HG03060 (cell line): ENCODE results near the gene PAH.

Experiments used
- ATAC-seq: cut with Tn5 transposase; IDR thresholded peaks from one replicate; pipeline ENCODE4 v1.9.1; 2021; ENCODE audit warnings: low read depth, moderate number of reproducible peaks; ENCODE audit not compliant: unreplicated experiment

Gene PAH

DNA sequence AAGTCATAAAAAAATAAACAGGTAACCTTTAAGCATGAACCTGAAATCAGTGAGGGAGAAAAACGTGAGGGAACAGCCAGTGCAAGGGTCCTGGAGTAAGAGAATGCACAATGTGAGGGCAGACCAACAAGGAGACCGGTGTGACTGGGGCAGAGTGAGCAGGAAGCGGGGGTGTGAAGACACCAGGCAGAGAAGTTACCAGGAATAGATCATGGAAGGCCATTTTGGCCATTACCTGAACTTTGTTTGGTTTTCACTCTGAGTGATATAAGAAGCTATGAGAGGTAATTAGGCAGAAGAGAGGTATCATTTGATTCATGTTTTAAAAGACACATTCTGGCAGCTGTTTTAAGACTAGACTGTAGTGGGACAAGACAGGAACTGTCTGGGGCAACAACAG, 15.0 kb downstream of the PAH start:
- ATAC-seq = no peak

DNA sequence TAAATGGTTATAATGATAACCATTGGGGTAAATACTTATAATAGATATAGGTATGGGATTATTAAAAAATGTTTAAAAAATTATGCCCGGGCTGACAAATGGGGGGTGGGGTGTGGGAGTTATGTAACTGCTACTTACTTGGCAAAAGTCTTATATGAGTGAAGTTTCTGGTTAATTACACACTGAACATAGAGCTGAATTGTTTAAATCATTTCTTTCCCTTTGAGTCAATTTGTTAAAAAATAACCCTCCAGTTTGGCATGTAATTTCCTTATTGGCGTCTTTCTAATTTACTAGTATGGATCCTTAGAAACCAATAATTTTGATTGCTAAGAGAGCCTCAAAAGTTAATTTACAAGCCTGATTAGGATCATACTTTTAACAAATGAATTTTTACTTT, 16.7 kb downstream of the PAH start:
- ATAC-seq = no peak

DNA sequence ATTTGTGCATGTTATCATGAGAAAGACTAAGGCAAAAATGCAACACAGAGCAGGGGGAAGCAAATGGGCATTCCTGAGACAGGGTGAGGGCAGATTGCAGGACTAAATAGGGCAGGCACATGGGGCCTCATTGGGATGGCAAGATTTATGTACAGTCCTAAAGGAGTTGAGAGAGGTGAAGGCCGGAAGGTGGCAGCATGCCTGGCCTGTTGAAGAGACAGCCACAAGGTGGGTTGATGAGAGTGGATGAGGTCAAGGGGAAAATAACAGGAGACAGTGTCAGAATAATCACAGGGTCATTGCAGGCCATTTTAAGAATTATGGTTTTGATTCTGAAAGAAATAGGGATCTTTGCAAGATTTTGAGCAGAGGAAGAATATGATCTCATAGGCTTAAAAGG, 21.0 kb downstream of the PAH start:
- no peak for ATAC-seq

DNA sequence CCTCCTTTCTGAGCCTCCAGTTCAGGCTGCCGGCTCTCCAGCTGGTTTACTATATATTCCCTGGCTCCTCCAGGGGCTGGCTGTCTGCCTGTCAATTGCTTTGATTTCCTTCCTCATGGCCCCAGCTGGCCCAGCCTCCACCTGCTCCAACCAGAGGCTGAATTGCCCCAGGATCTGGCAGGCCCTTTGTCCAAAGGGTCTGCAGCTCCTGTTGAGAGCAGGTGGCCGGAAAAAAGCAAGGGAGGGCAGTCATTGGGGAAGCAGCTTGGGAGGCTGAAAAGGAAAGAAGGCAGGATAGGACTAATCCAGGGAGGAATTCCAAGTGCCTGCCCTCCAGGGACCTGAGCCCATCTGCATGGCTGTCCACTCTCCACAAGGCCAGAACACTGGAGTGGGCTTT, 25.3 kb downstream of the PAH start:
- no peak for ATAC-seq

DNA sequence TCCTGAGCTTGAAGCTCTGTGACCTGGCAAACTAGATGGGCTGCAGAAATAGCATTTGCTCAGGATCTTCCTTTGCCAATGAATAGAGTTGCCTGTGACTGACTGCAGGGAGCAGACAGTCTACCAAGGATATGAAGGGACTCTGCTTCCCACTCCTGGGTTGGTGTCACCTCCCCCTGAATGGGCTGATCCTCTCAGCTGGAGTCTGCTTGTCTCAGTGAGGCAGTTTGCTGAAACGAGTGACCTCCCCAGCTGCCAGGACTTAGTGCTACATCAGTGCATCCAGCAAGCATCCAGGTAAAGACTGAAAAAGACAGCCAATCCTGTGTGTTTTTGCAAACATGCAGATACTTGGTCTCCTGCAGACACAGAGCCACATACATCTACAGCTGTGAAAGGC, 28.5 kb downstream of the PAH start:
- ATAC-seq = no peak

DNA sequence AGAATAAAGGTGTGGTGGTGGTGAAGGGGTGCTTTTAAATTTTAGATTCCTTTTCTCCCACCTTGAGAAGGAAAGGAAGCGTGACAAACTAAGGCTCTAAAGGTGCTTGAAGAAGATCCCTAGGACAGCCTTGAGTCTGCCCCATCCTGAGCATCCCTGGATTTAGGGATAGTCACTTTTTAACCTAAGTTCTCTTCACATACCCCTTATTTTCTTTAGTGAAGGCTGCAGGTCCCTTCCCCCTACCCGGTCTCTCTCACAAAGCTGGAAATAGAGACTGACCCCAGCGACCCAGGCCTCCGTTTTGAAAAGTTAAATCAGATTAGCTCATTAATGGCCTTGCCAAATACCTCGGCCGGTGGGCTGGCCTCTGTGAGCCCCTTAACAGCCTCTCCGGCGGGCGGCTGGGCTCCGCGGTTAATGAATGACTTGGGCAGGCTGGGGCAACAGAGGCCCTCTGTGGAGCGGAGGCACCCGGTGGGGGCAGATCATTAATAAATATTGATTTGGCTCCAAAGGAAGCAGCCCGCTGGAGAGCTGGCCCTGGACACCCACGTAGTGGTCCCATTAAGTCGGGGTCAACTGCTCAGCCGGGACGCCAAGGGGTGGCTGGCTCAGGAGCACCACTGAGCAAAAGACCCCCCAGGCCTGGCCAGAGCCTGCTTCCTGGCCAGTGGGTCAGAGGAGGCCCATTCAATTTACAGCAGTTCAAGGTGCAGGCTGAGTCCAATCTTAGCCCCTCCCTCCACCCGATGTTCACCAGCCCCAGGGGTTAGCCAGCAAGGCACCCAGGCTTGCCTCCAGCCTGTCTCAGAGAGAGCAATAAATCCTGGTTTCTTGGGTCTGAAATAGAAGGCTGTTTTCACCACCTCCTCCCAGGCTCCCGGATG, 31.8 kb downstream of the PAH start:
- no peak for ATAC-seq

DNA sequence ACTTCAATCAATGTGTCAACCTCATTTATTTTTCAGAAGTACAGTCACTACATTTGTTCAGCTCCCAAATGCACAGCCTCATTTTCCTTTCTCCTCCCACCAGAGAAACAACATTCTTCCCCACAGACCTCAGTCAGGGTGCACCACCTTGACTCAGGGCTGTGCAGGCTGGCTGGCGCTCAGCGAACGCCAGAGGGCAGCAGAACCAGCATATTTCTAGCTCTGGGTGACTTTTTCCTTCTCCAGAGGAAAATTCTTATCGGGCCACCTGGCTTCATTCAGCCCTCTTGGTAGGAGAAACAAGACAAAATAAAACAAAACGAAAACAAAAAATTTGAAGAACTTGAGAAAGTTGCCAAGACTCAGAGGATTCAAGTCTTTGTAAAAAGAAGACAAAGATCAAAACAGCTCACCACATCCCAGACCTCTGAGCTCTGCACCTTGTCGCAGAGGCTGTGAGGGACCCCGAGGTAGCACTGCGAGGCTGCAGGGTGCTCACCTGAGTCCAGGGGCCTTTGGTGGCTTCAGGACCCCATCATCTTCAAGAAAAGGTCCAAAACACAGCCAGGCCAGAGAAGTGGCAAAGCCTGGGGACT, 33.7 kb downstream of the PAH start:
- no peak for ATAC-seq

DNA sequence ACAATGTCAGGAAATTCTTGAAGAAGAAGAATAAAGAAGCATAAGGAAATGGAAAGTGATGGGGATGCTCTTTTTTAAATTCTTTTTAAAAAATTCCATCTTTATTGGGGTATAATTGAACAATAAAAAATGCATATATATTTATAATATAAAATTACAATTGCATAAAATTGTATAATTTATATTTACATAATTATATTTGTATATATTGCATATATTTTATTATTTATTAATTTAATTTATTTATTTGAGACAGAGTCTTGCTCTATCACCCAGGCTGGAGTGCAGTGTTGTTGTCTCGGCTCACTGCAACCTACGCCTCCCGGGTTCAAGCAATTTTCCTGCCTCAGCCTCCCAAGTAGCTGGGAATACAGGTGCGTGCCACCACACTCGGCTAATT, 36.3 kb downstream of the PAH start:
- ATAC-seq = no peak

DNA sequence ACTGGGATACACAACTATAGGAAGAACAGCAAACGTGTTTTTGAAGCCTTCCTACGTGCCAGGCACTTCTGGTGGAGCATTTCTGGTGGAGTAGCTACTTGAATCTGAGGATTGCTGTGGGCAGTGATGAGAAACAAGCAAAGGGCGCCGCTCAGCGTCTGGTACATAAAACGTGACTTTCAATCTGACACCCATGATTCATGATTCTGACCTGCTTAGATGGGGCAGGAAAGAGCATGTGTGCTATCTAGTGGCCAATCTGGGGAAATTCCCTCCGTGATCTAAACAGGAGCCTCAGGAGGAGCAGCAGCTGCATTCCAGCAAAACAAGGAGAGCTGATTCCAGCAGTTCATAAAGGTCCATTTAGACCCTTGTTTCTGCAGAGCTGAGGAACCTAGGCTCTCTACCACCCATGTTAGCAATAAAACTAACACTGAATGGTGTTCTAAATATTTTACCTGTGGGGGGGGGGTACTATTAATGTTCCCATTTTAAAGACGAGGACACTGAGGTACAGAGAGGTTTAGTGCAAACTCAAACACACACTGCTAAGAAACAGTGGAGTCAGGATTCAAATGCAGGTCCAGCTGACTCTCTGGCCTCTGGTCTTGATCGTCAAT, 37.8 kb downstream of the PAH start:
- ATAC-seq = peak; percentile 52

DNA sequence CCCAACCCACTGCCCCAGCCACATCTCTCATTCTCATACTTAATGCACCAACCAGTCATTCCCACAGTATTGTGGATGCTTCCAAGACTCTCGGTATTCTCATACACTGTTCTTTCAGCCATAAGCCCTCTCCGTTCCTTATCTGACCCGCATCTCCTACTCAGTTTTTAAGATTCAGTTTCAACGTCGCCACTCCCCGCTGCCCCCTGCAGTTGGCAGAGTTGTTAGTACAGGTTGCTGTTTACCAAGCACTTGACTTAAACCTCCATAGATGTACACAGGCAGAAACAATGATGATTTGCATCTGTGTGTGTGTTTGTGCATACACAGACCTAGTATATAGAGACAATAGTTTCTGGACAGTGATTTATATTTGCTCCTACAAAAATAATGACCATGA, 40.2 kb downstream of the PAH start:
- ATAC-seq = no peak

DNA sequence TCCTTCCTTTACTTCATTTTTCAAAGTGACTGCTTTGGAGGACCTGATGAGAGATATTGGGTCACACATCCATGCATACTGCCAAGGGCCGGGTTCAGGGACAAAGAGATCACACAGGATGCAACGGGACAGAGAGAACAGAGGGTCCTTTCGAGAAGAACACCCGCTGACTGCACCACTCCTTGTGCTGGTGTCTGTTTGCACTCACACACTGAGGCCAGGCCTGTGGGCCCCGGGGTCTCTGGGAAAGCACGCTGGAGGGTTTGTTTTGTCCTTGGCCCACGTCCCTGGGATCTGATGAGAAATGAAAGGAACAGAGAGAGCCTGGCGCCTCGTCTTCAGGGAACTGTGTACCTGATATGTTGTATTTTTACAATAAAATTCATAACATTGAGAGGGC, 42.2 kb downstream of the PAH start:
- no peak for ATAC-seq

DNA sequence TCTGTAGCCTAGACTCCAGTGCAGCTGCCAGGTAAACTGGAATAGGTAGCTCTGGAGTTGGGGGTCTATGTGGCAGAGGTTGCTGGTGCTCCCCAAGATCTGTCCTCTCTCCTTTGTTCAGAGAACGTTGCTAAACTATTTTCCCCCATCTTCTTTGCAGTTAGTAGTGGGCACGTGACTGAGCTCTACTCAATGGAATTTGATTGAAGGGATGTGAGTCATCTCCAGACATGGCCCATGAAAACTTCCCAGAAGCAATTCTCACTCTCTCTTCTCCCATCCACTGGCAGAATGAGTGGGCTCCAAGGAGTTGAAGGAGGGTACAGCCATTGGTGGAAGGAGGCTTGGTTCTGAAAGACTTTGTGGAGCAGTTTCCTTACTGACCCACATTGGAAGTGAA, 44.0 kb downstream of the PAH start:
- ATAC-seq = no peak

DNA sequence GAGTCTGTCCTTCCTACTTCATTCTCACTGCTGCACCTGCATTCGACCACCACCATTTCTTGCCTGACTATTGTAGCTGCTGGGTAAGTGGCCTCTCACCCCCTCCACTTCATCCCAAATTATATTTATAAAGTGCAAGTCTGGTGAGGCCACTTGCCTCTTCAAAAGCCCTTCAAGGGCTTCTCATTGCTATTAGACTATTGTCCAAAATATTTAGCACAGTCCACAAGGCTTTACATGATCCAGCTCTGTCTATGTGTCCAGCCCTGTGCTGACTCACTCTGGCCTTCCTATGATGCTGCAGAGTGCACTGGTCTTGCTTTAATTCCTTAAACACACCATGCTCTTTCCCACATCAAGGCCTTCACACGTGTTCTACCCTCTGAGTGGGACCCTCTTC, 46.0 kb downstream of the PAH start:
- no peak for ATAC-seq

DNA sequence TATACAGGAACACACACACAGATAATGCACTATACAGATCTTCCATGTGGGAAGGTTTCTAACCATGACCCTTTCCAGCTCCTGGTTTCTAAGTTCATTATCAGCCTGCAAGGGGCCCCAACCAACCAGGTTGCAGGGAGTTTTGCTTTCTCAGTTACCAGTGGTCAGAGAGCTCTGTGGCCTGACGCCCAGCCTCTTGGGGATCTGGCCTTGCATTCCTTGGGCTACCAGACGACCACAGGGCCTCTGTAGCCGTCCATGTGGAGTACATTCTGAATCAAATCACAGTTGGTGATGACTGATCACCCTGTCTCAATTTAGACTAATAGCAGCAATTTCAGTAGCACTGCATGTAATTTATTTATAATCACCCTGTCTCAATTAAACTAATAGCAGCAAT, 47.5 kb downstream of the PAH start:
- no peak for ATAC-seq

DNA sequence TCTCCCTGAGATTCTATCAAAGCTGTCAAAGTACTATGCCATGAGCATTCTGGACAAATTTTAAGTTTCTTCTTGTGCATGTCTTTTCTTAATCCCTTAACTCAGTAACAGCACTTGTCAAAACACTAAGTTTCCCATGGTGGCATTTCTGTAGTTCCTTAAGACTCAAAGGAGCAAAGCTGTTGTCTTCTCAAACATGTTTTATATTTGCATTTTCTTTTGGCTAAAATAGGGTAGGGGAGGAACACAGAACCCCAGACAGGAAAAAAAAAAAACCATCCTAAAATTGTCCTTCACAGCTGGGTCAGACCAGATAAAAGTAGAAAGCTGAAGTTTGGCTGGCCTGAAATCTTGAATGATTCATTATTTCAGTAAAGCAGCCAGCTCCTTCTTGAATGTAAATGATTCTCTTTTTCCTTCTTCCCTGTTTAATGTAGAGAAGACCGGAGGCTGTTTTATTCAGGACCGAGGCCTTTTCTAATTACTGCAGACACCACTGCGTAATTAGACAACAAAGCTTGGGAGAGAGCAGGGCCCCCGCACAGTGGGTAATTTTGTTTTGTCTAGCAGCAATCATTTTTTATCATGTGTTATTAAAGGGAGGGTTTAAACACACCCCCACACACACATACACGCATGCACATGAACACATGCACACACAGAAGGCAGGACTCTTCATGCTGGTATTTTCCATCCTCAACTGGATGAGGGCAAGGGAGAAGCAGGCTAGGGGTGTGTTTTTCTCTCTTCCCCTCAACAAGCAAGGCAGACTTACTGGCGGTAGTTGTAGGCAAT, 51.0 kb downstream of the PAH start:
- no peak for ATAC-seq

DNA sequence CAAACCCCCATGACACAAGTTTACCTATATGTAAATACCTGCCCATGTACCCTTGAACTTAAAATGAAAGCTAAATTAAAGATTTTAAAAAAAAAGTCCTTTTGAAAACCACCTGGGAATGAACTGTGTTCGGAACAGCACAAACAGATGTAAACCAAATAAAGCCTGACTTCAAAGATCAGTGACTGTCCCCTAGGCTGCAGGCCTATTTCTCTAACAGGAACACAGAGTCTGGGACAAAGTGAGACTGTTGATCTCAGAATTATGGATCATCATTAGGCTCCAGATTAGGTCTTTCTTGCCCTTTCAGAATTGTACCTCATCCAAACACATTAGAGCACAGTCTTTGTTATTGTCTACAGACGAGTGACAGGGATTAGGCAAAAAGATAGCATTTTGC, 54.6 kb downstream of the PAH start:
- no peak for ATAC-seq

DNA sequence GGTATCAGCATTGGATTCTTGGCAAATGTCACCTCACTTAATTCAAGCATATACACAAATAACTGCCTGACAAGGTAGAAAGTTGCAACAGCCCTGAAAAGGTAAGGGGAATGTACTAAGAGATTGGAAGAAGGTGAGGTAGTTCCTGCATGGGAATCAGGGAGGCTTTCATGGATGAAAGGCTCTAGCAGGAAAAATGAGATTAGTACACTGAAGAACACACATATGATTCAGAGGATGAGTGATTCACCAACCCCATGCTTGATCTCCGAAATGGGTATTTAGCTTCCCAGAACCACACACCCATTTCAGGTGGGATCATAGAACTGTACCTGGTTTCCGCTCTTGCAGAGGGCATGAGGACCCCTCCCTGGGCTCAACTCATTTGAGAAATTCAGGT, 65.8 kb downstream of the PAH start:
- no peak for ATAC-seq

DNA sequence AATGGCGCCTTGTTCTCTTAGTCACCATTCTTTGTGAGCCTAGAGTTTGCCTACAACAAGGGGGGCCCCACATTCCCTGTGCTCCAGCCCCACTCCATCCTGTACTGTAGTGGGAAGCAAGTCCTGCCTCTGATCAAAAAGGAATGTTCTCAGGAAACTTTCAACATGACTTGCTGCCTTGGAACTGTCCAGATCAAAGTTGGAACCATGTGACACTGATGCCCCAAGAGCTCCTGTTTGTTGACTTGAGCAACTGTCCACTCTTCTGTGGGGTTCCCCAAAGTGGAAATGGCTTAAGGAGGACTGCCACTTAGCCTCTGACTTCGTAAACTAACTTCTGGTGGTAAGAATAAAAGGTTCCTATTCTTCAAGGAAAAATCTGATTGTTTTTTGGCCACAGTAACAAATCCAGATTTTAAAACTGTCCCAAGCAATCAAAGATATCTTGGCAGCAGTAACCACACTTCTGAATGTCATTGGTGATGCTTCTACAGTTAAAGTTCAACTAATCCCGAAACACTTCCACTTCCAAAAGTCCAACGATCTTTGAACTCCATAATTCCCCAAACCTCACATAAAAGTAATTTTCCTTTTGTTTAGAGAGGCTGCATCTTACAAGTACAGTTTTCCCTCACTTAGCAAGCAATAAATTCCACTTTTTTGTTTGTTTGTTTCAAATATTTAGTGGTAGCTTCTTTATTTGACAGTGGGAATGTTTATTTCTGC, 67.2 kb downstream of the PAH start:
- ATAC-seq = no peak

DNA sequence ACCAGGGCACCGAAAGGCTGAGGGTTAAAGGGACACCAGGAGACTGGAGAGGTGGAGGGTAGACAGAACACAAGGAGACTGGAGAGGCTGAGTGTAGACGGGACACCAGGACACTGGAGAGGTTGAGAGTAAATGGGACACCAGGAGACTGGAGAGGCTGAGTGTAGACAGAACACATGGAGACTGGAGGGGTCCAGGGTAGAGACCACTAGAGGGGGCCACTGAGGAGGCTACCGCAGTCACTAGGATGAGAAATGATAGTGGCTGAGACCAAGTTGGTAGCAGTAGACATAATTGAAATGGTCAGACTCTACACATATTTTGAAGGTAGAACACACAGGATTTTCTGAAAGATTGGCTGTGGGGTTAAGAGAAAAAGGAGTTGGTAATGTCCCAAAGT, 68.2 kb downstream of the PAH start:
- ATAC-seq = no peak

DNA sequence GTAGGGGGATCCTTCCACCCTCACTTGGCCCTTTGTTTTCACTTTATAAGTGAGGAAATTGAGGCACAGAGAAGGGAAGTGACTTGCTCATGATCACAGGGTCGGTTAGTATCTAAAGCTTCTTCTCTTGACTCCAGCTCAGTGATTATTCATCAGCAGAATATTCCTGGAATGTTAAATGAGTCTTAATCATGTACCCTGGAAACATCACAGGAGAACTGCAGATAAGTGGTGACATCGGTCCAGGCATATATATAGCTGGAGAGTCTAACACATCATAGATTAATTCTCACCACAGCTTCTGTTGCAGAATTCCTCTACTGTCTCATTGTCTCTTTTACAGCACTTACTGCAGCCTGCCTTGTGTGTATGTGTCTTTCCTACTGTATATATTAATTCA, 69.9 kb downstream of the PAH start:
- no peak for ATAC-seq
